NCI-H2081 (cell line): ENCODE data around the gene TMEM215.
"Not testable (repeated sequence)": the region's sequence is repeated elsewhere in the genome, so short reads cannot be mapped to it uniquely, and the experiment has no call there.

ENCODE experiments used
- DNase-seq, 2 experiments: peaks; one replicate each; lab custom pipeline; 2025; lab: John Stamatoyannopoulos, UW

The TMEM215 gene, protein sequence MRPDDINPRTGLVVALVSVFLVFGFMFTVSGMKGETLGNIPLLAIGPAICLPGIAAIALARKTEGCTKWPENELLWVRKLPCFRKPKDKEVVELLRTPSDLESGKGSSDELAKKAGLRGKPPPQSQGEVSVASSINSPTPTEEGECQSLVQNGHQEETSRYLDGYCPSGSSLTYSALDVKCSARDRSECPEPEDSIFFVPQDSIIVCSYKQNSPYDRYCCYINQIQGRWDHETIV

DNA sequence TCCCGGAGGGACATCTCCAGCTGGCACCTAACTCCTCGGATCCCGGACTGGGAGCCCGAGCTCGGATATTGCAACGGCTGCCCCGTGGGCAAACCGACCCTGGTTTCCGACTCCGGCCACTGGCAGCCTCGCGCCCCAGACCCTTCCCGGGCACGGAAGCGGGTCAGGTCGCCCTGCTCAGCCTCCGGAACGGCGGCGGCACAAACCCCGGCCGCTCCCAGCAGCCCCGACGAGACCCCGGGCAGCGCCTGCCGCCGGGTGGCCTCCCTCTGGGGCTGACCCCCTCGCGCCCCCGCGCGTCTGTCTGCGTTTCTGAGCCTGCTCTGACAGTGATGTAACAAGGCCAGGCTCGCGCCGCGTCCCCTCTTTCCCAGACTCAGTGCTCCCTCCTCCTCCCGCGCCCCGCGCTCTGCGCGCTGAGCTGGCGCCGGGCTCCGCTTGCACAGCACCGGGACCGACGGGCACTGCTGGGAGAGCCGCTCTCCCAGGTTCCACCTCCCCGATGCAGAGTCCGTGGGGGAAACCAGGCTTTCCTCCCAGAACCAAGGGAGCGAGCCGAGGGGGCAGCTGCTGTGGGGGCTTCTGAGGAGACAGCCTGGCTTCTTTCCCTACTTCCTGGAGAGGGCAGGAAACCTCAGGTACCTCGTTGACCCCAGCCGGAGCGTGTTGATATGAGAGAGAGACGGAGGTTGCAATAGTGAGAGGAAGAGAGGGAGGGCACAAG, at the start of gene TMEM215:
Gene TMEM215, plus strand, starts transcription at position 373 of the 724 bp plus-strand sequence. CDS start 644 bp downstream, outside the sequence.
- peak; percentile 13 to 38 for DNase-seq

DNA sequence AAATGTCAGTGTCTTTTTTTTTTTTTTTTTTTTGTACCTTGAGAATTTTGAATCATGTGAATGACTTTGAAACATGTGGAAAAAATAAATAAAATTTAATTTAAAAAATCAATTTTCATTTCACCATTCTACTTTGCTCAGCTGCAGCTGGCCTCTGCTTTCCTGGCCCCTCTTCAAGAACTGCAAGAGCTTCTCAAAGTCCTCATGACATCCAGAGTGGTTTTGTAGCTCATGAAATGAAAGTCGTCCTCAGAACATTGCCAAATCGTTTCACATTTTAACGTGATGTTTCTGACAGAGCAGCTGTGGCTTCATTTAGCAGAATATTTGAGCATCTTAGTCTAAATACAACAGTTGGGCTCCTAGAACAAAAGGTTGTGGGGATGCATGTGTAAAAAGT, 47.9 kb upstream of the TMEM215 start:
- no peak for DNase-seq

DNA sequence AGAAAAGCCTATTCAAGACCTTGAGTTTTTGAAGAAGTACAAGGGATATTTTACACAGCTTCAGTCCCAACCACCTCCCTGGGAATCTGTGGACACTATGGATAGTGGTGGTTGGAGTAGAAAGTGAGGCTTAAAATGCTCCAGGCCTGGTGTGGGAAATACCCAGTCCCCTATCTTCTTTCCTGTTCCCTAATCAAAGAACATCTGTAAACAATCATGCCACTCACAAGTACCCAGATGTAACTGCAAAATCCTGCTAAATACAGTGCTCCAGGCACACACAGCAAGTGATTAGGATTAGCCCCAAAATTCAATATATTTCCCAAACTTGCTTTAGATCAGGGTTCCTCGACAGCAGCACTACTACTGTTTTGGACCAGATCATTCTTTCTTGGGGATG, 46.0 kb upstream of the TMEM215 start:
- DNase-seq = no peak

DNA sequence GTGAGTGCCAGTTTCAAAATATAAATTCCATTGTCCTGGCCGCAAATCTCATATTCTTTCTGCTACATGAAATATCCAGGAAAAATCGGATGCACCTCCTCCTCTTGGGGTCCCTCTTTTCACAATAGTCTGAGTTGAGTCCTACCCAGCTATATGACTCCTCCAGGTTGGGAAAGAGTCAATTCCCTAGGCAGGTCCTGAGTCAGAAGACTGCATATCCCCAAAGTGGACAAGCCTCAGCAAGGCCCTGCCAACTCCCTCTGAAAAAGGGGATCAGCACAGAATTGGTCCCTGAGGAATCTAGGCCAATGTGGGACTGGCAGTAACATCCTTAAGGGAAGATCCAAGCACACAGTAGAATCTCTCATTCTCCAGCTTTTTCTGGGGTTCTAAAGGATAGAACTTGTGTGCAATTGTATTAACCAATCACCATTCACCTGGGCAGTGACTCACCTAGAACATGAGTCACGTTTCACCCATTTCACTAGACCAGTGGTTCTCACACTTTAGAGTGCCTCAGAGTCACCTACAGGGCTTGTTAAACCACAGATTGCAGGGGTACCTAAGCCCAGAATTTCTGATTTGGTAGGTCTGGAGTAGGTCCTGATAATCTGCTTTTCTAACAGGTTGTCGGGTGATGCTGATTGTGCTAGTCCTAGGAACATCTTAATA, 44.7 kb upstream of the TMEM215 start:
- no peak for DNase-seq

DNA sequence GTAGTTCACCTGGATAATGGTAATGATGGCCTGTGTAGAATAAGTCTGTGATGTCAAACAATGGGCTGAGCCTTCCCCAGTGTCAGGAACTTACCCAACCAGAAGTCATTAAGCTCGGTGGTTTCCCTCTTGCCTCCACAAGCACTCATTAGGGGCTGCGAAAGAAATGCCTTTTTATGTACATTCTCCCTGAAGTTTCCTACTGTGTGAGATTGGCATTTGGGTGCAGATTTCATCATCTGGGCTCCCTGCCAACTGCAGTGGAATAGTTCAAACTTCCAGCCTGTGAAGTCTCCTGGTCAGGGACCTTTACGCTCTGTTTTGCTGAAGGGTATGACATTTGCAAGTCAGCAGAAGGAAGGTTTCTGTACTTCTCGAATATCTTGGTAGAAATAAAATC, 41.6 kb upstream of the TMEM215 start:
- peak in 1 of 2 experiments; percentile 36 for DNase-seq

DNA sequence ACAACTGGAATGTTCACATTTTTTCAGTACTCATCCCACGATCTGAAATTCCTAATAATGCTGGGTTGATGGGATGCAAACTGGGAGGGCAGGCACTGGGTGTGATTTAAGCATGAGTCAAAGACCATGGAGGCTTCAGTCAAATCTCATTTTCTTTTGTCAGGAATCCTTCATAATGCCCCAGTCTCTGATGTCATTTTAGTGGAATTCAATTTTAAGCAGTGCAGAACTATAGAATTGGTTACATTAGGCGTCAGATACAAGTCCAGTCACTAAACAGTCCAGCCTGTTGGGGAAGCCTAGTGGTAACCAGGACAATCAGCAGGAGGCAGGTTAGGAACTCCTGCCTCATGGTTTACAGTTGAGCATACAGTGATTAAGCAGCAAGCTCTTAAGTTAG, 41.0 kb upstream of the TMEM215 start:
- no peak for DNase-seq

DNA sequence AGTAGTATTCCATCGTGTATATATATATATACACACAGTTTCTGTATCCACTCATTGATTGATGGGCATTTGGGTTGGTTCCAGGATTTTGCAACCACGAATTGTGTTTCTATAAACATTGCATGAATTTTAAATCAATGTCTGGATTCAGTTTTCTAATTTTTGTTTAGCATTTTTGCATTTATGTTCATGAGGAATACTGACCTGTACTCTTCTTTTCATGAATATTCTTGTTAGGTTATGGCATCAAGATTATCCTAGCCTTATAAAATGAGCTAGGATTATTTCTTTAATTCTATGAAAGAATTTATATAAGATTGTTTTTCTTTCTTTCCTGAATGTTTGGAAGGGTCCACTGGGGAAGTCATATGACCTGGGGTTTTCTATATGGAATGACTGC, 35.3 kb upstream of the TMEM215 start:
- DNase-seq = no peak

DNA sequence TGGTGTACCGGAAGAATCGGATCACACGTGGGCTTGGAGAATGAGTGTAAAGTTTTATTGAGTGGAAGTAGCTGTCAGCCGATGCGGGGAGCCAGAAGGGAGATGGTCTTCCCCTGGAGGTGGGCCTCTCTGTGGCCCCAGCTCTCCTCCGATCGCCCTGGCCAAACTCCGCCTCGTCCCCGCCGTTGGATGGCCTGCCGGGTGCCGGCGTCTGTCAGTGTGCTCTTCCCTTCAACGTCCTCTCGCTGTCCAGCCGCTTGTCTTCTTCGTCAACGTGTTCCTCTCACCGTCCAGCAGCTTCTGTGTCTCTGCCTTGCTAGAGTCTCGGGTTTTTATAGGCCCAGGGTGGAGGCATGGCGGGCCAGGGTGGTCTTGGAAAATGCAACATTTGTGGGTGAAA, 27.6 kb upstream of the TMEM215 start:
- no peak for DNase-seq

DNA sequence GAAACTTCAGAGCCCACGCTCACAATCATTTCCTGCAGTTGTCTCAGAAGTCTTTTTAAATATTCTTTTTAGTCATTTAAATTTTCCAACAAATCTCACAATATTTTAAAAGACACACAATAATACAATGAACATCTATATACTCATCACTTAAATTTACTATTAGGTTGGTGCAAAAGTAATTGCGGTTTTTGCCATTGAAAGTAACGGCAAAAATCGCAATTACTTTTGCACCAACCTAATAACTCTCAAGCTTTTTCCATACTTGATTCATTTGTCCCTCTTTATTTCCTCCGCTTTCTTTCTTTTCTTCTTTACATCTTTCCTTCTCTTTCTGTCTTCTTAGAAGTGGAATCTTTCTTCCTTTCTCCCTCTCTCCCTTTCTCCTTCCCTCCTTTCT, 19.2 kb upstream of the TMEM215 start:
- DNase-seq = no peak

DNA sequence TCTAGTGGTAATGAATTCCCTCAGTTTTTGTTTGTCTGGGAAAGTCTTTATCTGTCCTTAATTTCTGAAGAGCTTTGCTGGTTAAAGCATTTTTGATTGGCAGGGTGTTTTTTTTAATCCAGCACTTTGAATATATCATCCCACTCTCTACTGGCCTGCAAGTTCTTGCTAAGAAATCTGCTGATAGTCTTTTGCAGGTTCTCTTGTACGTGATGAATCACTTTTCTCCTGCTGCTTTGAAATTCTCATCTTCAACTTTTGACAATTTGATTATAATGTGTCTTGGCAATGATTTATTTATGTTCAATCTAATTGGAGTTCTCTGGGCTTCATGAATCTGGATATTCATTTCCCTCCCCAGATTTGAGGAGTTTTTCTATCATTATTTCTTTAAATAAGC, 8.1 kb upstream of the TMEM215 start:
- no peak for DNase-seq

DNA sequence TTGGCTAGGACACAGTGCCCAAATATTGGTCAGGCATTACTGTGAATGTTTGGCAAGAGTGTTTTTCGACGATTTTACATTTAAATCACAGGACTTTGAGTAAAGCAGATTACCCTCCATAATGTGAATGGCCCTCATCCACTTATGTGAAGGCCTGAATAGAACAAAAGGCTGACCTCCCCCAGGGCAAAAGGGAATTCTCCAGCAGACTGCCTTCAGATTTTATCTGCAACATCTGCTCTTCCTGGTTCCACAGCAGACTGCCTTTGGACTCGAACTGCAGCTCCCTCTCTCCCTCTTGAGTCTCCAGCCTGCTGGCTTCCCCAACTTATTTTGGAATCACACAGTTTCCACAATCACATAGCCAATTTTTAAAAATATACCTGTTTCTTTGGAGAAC, 7.1 kb upstream of the TMEM215 start:
- DNase-seq = no peak

DNA sequence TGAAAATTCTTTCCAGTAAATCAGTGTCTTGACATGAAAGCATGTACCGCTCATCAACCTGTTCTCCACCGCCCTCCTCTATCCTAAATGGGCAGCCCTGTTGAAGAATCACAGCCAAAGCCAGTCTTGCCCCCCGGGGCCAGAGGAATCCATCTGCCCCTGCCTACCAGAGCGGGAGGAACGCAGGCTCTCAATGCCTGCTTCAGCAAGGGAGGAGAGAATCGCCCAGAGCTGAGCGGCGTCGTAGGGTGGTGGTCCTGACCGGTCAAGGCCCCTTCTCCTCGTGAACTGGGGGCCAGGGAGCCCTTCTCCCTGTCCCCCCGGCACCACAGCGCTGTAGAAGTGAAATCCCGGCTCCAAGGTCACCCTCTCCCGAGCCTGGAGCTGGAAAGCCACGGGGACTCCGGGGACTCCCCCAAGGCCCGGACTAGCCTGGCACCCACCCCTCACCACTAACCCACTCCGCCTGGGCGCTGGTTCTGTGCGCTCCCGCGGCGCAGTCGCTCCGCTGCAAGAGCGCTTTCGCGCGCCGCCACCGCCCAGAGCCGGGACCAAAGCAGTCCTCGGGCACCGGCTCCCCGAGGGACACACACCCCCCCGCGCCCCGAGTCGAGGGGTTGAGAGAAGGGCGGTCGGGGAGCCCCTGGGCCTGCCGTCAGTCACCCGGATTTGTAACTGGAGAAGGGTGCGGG, 718 bp upstream of the TMEM215 start:
- DNase-seq = no peak

DNA sequence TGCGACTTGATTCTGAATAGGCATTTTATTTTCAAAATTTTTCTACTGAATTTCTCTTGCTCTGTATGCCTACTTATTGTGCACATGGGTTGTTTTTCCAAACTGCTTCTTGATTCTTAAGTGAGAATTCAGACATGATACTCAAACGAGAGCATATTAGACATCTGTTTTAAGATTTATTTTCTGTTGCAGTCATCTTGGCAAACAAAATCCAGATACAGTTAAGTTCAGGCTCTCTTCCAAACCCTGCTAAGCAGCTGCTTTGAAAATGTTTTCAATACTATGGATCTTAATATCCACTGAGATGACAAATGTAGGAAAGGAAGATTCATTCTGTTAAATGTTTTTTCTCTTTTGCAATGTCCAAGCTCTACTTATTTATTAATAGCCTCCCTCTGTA, 4.5 kb downstream of the TMEM215 start:
- DNase-seq = no peak

DNA sequence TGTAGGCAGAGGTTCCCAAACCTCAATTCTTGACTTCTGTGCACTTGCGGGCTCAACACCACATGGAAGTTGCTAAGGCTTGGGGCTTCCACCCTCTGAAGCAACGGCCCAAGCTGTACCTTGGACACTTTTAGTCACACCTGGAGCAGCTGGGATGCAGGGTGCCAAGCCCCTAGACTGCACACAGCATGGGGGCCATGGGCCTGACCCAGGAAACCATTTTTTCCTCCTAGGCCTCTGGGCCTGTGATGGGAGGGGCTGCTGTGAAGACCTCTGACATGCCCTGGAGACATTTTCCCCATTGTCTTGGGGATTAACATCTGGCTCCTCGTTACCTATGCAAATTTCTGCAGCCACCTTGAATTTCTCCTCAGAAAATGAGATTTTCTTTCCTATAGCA, 12.7 kb downstream of the TMEM215 start:
- not testable (repeated sequence) for DNase-seq

DNA sequence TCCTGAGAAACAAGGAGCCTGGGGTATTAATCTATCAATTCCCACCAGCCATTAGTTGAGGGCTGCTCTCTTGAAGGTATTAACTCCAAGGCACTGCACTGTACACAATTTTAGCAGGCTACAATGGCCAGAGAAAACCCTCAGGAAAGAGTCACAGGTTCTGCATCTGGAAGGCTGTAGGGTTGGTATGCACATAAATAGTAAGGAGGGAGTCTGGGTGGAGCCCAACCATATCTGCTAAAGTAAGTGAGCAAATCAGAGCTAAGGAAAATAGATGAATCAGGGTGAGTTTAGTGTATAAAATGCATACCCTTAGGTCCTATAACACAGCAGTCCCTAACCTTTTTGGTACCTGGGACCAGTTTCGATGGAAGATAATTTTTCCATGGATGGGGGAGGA, 18.2 kb downstream of the TMEM215 start:
- no peak for DNase-seq

DNA sequence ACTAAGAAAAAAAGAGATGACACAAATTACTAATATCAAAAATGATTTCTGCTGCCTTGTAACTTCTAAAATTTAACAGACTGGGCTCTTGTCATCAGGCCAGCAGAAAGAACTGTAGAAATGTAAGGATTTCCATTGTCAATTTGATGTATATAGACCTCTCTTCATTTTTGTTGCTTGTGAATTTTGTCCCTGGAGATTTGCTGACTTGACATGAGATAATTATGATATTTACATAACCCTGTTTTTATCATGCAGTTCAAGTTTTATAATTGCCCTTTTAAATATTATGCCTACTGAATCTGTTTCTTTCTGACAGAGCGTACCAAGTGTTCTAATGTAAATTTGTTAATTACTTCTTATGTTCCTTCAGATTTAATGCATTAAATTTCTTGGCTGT, 23.9 kb downstream of the TMEM215 start:
- DNase-seq = no peak

DNA sequence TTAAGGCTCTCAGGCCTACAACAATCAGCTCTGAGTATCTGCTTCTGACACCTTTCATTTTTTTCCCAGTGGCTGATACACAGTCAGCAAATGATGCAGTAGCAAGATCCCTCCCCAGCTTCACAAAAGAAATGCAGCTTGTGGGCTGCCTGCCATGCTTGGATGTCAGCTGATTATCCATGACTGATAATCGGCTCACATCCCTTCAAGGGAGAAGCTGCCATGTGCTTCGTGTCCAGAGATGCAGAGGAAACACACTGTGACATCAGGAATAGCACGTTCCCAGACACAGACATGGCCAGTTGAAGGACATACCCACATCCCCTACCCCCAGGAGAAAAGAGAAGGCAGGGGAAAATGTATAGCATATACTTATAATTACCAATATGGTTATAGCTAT, 27.9 kb downstream of the TMEM215 start:
- no peak for DNase-seq

DNA sequence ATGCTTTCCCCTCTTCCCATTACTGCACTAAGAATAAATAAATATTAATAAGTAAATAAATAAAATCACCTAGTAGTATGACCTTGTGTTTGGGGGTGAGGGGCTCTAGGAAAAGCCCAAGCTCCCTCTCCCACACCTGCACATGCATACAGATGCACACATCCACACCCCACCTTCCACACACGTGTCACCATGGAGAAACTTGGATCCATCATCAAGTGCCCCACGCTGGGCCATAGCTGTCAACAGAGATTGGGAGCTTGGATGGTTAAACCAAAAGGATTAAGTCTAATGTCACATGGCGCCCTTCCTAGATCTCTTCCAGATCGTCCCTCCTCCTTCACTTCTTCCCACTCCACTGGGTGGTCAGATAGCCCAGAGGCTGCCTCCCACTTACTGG, 37.0 kb downstream of the TMEM215 start:
- no peak for DNase-seq

DNA sequence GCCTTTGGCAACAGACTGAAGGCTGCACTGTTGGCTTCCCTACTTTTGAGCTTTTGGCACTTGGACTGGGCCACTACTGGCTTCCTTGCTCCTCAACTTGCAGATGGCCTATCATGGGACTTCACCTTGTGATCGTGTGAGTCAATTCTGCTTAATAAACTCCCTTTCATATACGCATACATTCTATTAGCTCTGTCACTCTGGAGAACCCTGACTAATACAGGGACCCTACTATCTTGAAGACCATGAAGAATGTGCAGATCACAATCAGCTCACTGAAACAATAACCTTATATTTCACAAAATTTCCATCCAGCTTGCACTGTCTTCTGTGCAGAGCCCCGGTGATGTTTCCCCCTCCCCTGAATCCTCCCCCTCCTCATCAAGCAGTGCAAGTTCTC, 39.8 kb downstream of the TMEM215 start:
- no peak for DNase-seq

DNA sequence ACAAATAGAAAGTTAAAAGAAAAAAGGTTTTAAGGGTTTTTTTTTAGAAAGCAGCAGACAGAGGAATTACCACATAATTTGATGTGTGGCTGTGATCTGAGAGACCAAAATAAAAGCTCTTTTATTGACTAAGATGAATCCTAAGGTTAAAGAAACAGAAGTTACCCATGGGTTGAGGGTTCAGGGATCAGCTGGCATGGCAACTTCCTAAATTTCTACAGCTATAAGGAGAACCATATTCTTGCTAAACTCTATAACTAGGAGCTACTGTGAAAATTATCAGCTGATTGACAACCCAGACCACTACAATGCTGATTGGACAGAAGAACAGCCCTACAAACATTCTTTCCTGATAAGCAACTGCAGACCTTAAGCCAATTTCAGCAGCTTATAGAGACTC, 40.2 kb downstream of the TMEM215 start:
- DNase-seq = no peak

DNA sequence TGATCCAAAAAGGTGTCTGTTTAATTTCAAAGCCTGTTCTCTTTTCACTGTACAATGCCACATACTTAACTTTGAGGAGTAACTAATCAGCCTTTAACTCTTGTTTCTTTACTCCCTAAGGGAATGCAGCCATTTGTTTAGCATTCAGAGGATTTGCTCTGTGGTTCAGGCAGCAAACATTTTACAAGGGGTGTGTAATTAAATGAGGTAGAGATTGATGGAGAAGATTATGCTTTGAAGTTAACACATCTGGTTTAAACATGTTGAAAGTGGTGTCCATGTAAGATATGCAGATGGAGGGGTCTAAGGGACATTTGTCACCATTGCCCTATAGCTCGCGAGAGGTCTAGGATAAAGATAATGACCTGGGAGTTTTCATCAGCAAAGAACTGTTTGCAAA, 41.9 kb downstream of the TMEM215 start:
- no peak for DNase-seq

DNA sequence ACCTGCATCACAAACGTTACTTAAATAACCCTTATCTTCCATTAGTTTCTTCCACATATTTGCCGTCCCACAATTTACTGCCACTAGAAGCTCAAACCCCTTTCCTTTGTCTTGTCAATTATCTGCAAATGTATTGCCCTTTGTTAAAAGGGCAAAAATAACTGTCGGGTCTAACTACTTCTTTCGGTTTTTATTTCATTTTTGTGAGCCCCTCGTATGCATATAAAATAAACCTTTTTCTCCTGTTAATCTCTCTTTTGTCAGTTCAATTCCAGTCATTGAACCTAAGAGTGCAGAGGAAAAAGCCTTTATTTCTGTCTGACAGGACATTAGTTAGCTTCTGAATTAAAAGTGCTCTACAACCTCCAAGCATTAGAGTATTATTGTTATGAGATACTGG, 45.5 kb downstream of the TMEM215 start:
- no peak for DNase-seq

DNA sequence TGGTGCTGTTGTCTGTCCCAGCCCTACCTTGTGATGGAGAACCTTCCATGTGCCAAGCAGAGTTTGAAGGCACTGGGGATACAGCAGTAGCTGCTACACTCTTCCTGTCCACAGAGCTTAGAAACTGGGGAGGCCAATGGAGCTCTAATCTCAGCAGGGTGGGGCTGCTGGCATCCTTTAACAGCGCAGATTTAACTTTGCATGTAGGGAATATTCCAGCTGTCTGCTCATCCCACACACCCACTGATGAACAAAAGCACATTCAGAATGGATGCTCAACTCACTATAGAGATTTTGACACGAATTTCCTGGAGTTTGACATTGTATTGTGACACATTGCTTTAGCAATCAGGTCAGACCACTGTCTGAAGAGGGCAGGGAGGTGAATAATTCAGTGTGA, 49.0 kb downstream of the TMEM215 start:
- no peak for DNase-seq
